ENCODE measurements around the gene CACNA1B. TPM values are rescaled to one million over a fixed set of nuclear protein-coding genes. Genes with fewer than 3 reads are reported as not detected.

The CACNA1B gene
- total and polyA plus RNA-seq, 7 experiments from 2014 or later = 0.07 TPM; not detected in 6

DNA sequence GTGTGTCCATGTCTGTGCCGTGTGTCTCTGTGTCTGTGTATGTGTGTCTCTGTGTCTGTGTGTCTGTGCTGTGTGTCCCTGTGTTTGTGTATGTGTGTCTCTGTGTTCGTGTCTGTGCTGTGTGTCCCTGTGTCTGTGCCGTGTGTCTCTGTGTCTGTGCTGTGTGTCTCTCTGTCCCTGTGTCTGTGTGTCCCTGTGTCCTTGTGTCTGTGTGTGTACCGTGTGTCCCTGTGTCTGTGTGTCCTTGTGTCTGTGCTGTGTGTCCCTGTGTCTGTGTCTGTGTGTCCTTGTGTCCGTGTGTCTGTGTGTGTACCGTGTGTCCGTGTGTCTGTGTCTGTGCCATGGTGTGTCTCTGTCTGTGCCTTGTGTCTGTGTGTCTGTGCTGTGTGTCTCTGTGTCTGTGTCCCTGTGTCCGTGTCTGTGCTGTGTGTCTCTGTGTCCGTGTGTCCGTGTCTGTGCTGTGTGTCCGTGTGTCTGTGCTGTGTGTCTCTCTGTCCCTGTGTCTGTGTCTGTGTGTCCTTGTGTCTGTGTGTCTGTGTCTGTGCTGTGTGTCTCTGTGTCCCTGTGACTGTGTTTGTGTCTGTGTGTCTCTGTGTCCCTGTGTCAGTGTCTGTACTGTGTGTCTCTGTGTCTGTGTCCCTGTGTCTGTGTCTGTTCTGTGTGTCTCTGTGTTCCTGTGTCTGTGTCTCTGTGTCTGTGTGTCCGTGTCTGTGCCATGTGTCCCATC, 23.2 kb downstream of the CACNA1B start:
- Mint-ChIP-seq H3K27me3 (peaks cover 3 to 25% (median 18%) of the 10 kb centered on the region in 5 donors), H3K27ac (no peak overlapping the region), H3K4me1 (no peaks in the 10 kb centered on the region), H3K36me3 (peaks cover 0 to 5% (median 0%) of the 10 kb centered on the region in 5 donors), H3K4me3 (no peak overlapping the region), H3K9me3 (peaks cover 0 to 33% (median 5%) of the 10 kb centered on the region in 11 donors)
- ChIA-PET POLR2A (no interaction called here), CTCF (no interaction called here)
- intact Hi-C loops (cut with micrococcal nuclease) = no loop called here
- ATAC-seq (no peak), DNase-seq (no peak)
- no peaks in the 10 kb centered on the region for H3K27me3 ChIP-seq (ENCODE audit: control insufficient read depth in 2 of 2, insufficient read depth in 2 of 2, low read length in 2 of 2)
- no peak overlapping the region for H3K27ac ChIP-seq (ENCODE audit: low read depth, low read length)
- no peaks in the 10 kb centered on the region for H3K4me1 ChIP-seq (ENCODE audit: control insufficient read depth in 2 of 2, insufficient read depth in 2 of 2, low read length in 2 of 2)
- H3K4me3 ChIP-seq (ENCODE audit: low read length) = no peak overlapping the region
- H3K36me3 ChIP-seq (ENCODE audit: control insufficient read depth in 2 of 3, insufficient read depth in 3 of 3, low read length in 3 of 3) = no peaks in the 10 kb centered on the region
- peaks cover 0 to 4% (median 0%) of the 10 kb centered on the region in 3 experiments for H3K9me3 ChIP-seq (ENCODE audit: control insufficient read depth in 2 of 3, low read length in 3 of 3)

DNA sequence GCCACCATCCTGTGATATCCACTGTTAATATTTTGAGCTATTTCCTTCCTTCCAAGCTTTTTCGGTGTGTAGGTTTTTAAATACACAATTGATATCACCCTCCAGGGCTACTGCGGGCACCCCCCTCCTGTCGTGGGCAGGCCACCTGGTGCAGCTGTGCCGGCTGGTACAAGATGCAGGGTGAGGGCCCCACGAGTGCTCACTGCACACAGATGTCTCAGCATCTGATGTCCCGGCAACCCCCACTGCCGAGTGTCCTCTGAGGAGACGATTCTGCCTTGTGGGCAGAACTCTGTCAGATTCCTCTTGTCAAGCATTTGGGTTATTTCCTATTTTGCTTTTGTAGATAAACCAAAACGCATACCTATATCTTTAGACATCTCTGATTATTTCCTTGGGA, 25.1 kb downstream of the CACNA1B start:
- CTCF ChIA-PET = no interaction called here
- H3K27me3 ChIP-seq (ENCODE audit: control insufficient read depth in 2 of 2, insufficient read depth in 2 of 2, low read length in 2 of 2) = no peaks in the 10 kb centered on the region
- H3K4me1 ChIP-seq (ENCODE audit: control insufficient read depth in 2 of 2, insufficient read depth in 2 of 2, low read length in 2 of 2) = no peaks in the 10 kb centered on the region
- Mint-ChIP-seq H3K9me3 (peaks cover 0 to 33% (median 5%) of the 10 kb centered on the region in 11 donors), H3K36me3 (peaks cover 0 to 5% (median 0%) of the 10 kb centered on the region in 5 donors), H3K4me3 (no peak overlapping the region), H3K27me3 (peaks cover 3 to 28% (median 19%) of the 10 kb centered on the region in 5 donors), H3K27ac (no peak overlapping the region), H3K4me1 (no peaks in the 10 kb centered on the region)
- H3K27ac ChIP-seq (ENCODE audit: low read depth, low read length) = no peak overlapping the region
- DNase-seq = no peak
- H3K4me3 ChIP-seq (ENCODE audit: low read length) = no peak overlapping the region
- no peak for ATAC-seq
- intact Hi-C loops (cut with micrococcal nuclease) = no loop called here
- H3K36me3 ChIP-seq (ENCODE audit: control insufficient read depth in 2 of 3, insufficient read depth in 3 of 3, low read length in 3 of 3) = no peaks in the 10 kb centered on the region
- POLR2A ChIA-PET = no interaction called here
- H3K9me3 ChIP-seq (ENCODE audit: control insufficient read depth in 2 of 3, low read length in 3 of 3) = peaks cover 0 to 4% (median 0%) of the 10 kb centered on the region in 3 experiments

DNA sequence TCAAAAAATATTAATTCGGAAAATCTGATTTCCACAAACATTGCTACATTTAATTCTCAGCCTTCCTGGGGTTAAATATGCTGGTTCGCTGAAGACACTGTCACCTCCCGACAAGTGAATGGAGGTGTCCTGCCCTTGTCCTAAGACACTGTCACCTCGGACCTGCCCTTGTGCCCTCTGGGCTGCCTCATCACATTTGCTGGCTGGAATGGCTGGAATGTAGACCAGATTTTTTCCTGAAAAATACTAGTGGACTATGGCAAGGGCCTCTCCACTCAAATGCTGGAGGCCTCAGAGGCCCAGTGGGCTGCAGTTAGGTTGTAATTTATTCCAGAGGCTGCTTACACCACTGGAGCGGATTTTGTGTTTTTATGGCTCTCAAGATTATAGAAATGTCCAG, 28.2 kb downstream of the CACNA1B start:
- DNase-seq = no peak
- H3K27ac ChIP-seq (ENCODE audit: low read depth, low read length) = no peak overlapping the region
- H3K36me3 Mint-ChIP-seq = no peaks in the 10 kb centered on the region
- H3K4me1 ChIP-seq (ENCODE audit: control insufficient read depth in 2 of 2, insufficient read depth in 2 of 2, low read length in 2 of 2) = no peaks in the 10 kb centered on the region
- intact Hi-C loops (cut with micrococcal nuclease) = no loop called here
- ChIA-PET POLR2A (no interaction called here), CTCF (no interaction called here)
- peaks cover 0 to 15% (median 0%) of the 10 kb centered on the region in 11 donors for H3K9me3 Mint-ChIP-seq
- no peaks in the 10 kb centered on the region for H3K4me1 Mint-ChIP-seq
- no peak for ATAC-seq
- no peak overlapping the region for H3K4me3 Mint-ChIP-seq
- no peak overlapping the region for H3K27ac Mint-ChIP-seq
- H3K27me3 Mint-ChIP-seq = peaks cover 3 to 33% (median 26%) of the 10 kb centered on the region in 5 donors
- no peaks in the 10 kb centered on the region for H3K27me3 ChIP-seq (ENCODE audit: control insufficient read depth in 2 of 2, insufficient read depth in 2 of 2, low read length in 2 of 2)
- H3K9me3 ChIP-seq (ENCODE audit: control insufficient read depth in 2 of 3, low read length in 3 of 3) = no peaks in the 10 kb centered on the region
- no peak overlapping the region for H3K4me3 ChIP-seq (ENCODE audit: low read length)
- no peaks in the 10 kb centered on the region for H3K36me3 ChIP-seq (ENCODE audit: control insufficient read depth in 2 of 3, insufficient read depth in 3 of 3, low read length in 3 of 3)

DNA sequence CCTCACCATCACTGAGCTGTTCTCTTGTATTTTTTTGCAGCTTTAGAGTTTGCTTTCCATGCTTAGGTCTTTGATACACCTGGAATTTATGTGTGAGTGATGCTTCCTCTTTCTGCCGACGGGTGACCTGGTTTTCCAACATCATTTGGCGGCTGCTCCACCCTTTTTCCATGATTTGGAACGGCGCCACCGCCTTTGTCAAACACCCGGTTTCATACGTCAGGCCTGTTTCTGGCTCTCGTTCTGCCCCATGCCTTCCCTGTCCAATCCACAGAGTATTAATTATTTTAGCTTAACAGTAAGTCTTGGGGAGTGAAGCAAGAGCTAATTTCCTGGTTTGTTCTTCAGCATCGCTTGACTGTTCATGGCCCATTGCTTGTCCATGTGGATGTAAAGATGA, 30.2 kb downstream of the CACNA1B start:
- H3K36me3 Mint-ChIP-seq = no peaks in the 10 kb centered on the region
- no peak overlapping the region for H3K27ac Mint-ChIP-seq
- H3K36me3 ChIP-seq (ENCODE audit: control insufficient read depth in 2 of 3, insufficient read depth in 3 of 3, low read length in 3 of 3) = no peaks in the 10 kb centered on the region
- no peak overlapping the region for H3K4me3 ChIP-seq (ENCODE audit: low read length)
- peaks cover 3 to 41% (median 31%) of the 10 kb centered on the region in 5 donors for H3K27me3 Mint-ChIP-seq
- H3K9me3 ChIP-seq (ENCODE audit: control insufficient read depth in 2 of 3, low read length in 3 of 3) = no peaks in the 10 kb centered on the region
- ChIA-PET CTCF (no interaction called here), POLR2A (no interaction called here)
- H3K4me1 Mint-ChIP-seq = no peaks in the 10 kb centered on the region
- ATAC-seq (no peak), DNase-seq (no peak)
- no peaks in the 10 kb centered on the region for H3K27me3 ChIP-seq (ENCODE audit: control insufficient read depth in 2 of 2, insufficient read depth in 2 of 2, low read length in 2 of 2)
- no peak overlapping the region for H3K27ac ChIP-seq (ENCODE audit: low read depth, low read length)
- no peak overlapping the region for H3K4me3 Mint-ChIP-seq
- intact Hi-C loops (cut with micrococcal nuclease) = no loop called here
- no peaks in the 10 kb centered on the region for H3K4me1 ChIP-seq (ENCODE audit: control insufficient read depth in 2 of 2, insufficient read depth in 2 of 2, low read length in 2 of 2)
- peaks cover 0 to 7% (median 0%) of the 10 kb centered on the region in 11 donors for H3K9me3 Mint-ChIP-seq

DNA sequence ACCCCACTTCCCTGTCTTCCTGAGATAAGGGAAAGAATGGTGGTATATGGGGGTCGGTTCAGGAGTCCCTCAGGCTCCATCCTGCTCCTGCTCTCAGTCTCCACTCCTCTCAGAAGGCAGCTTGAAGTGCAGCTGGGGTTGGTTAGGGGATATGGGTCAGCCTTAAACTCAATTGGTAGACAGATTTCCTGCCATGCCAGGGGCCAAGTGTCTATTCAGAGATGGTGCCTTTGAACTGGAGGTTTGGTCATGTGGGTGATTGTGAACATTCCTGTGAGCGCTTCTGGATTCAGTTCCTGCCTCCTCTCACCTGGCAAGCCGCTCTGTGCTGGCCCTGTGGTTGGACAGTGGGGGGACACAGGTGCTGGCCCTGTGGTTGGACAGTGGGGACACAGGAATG, 35.1 kb downstream of the CACNA1B start:
- H3K9me3 Mint-ChIP-seq = peaks cover 0 to 3% (median 0%) of the 10 kb centered on the region in 11 donors

DNA sequence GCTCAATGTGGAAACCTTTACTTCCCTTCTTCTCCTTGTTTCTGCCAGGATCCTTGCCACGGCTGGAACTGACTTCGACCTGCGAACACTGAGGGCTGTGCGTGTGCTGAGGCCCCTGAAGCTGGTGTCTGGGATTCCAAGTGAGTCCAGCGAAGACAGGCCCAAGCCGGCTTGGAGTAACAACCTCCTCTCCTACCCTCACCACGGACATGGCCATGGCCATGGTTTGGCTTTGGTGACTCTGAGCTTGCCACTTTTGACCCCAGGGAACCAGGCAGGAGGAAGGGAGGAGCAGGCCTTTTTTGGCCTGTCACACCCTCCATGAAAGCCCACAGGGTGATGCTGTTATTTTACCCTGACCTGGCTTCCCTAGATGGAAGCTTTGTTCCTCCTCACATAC, 35.5 kb downstream of the CACNA1B start:
- no peak overlapping the region for H3K4me3 Mint-ChIP-seq
- H3K36me3 ChIP-seq (ENCODE audit: control insufficient read depth in 2 of 3, insufficient read depth in 3 of 3, low read length in 3 of 3) = no peaks in the 10 kb centered on the region
- peaks cover 0 to 2% (median 0%) of the 10 kb centered on the region in 5 donors for H3K36me3 Mint-ChIP-seq
- no peaks in the 10 kb centered on the region for H3K4me1 ChIP-seq (ENCODE audit: control insufficient read depth in 2 of 2, insufficient read depth in 2 of 2, low read length in 2 of 2)
- no peak overlapping the region for H3K4me3 ChIP-seq (ENCODE audit: low read length)
- no peaks in the 10 kb centered on the region for H3K4me1 Mint-ChIP-seq
- peaks cover 0 to 31% (median 19%) of the 10 kb centered on the region in 5 donors for H3K27me3 Mint-ChIP-seq
- peaks cover 0 to 3% (median 0%) of the 10 kb centered on the region in 11 donors for H3K9me3 Mint-ChIP-seq
- CTCF ChIA-PET = no interaction called here
- no peak overlapping the region for H3K27ac Mint-ChIP-seq
- ATAC-seq (no peak), DNase-seq (no peak)
- no peaks in the 10 kb centered on the region for H3K27me3 ChIP-seq (ENCODE audit: control insufficient read depth in 2 of 2, insufficient read depth in 2 of 2, low read length in 2 of 2)
- H3K27ac ChIP-seq (ENCODE audit: low read depth, low read length) = no peak overlapping the region
- POLR2A ChIA-PET = no interaction called here
- H3K9me3 ChIP-seq (ENCODE audit: control insufficient read depth in 2 of 3, low read length in 3 of 3) = no peaks in the 10 kb centered on the region
- intact Hi-C loops (cut with micrococcal nuclease) = no loop called here

More for the DNA sequence above, 35.1 kb downstream of the CACNA1B start:
- DNase-seq (no peak), ATAC-seq (no peak)
- no peaks in the 10 kb centered on the region for H3K9me3 ChIP-seq (ENCODE audit: control insufficient read depth in 2 of 3, low read length in 3 of 3)
- intact Hi-C loops (cut with micrococcal nuclease) = no loop called here
- Mint-ChIP-seq H3K27ac (no peak overlapping the region), H3K27me3 (peaks cover 0 to 30% (median 19%) of the 10 kb centered on the region in 5 donors), H3K4me1 (no peaks in the 10 kb centered on the region), H3K36me3 (peaks cover 0 to 2% (median 0%) of the 10 kb centered on the region in 5 donors), H3K4me3 (no peak overlapping the region)
- H3K4me1 ChIP-seq (ENCODE audit: control insufficient read depth in 2 of 2, insufficient read depth in 2 of 2, low read length in 2 of 2) = no peaks in the 10 kb centered on the region
- no peaks in the 10 kb centered on the region for H3K36me3 ChIP-seq (ENCODE audit: control insufficient read depth in 2 of 3, insufficient read depth in 3 of 3, low read length in 3 of 3)
- H3K27ac ChIP-seq (ENCODE audit: low read depth, low read length) = no peak overlapping the region
- ChIA-PET POLR2A (no interaction called here), CTCF (no interaction called here)
- H3K27me3 ChIP-seq (ENCODE audit: control insufficient read depth in 2 of 2, insufficient read depth in 2 of 2, low read length in 2 of 2) = no peaks in the 10 kb centered on the region
- H3K4me3 ChIP-seq (ENCODE audit: low read length) = no peak overlapping the region

Measured in naive thymus-derived CD4-positive, alpha-beta T cell (primary cell).